ENCODE data around the gene CLEC17A. TPM values are rescaled to one million over a fixed set of nuclear protein-coding genes. Genes with fewer than 3 reads are reported as not detected.
"Not testable (repeated sequence)": the region's sequence is repeated elsewhere in the genome, so short reads cannot be mapped to it uniquely, and the experiment has no call there.

CLEC17A gene
- polyA plus RNA-seq, 4 donors, result 0.09 to 0.30 (median 0.29) TPM; not detected in 1

DNA sequence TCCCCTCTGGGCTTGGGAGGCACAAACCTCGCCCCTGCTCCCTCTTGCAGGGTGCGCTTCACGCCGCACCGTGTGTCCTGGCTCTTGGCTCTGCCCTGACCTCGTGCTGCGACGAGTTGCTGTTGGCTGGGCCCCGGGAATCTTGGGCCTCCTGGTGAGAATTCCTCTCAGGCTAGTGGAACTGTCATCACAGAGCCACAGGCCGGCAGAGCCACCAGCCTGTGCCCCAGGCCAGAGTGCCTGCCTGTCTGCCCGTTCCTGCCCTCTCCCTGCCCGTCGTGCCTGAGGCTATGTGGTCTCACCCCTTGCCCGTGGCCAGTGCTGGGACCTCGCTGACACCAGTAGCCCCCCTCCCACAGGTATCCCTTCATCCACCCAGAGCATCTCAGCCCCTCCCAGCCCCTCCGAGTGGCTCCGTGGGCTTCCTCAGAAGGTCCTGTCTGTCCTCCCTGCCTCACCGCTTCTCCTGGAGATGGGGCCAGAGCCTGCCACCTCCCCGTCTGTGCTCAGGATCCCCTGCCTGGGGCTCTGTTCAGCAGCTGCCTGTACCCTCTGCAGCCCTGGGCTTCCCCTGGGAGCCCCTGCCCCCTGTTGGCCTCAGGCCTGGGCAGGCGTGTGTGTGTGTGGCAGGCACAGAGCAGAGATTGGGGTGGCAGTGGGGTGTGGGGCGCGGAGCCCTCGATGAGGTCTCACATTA lies 24.4 kb upstream of the CLEC17A start:
- no peak for DNase-seq (ENCODE audit: low read depth in 4 of 4, low spot score in 3 of 4)

DNA sequence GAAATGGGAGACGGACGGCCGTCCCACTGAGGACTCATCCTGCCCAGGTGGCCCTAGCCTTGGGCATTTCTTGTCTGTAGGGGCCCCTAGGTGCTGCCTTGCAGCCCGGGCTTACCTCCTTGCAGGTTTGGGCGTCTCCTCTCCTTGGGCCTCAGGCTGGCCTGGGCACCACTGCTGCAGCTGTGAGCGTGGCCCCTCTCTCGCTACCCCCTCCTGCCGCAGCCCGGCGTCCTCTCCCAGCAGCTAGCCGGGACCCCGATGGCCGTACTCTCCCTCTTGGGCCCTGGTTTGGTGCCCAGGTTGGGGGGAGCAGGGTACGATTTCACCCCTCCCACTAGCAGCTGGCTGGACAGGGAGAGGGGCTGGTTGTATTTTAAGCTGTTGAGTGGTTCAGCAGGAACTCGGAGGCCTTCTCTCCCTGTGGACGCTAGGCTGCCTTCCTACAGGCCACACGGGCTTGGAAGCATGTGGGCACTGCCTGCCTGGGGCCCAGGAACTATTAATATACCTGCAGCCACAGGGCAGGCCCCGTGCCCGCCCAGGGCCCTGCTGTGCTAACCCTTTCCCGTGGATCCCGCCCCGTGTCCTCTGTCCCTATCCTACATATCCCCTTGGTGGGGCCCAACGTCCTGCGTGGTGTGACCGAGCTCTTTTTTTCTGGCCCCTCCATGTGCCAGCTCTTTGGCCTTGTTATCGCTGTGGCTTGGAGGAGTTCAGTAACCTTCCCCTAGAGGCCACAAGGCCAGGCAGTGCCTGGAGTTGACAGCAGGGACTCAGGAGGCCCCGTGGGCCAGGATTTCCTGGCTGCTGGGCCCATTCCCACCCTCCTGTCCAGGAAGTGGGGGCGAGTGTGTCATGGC lies 22.7 kb upstream of the CLEC17A start:
- no peak for DNase-seq (ENCODE audit: low read depth in 4 of 4, low spot score in 3 of 4)

DNA sequence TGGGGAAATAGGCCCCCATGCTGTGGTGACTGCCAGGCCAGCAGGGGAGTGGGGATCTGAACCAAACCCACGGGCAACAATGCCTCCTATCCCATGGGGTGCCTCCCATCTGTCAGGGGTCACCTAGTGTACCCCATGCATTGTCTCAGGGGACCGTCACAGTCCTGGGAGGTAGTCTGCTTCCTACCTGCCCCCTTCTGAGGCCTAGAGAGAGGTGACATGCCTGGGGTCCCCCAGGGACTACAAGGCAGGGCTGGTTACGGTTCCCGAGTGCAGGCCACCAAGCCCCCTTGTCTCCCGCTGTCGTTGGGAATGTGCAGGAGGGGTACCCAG lies 22.1 kb upstream of the CLEC17A start:
- no peak for DNase-seq (ENCODE audit: low read depth in 4 of 4, low spot score in 3 of 4)

DNA sequence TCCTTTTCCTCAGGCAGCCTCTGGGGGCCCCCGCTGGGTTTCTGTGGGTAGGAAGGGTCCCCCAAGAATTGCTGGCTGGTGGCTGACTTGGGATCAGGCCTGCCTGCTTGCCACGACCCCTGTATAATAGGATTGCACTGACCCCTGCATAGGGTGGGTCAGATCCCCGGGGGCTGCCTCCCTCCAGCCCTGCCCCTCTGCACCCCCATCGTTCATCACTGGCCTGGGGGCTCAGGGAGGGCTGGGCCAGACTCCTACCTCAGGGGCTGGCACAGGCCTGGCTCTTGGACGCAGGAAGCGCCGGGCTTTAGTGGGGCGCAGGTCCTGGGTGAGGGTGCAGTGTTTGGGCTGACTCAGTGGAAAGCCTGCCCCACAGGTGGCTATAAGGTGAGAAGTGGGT lies 21.6 kb upstream of the CLEC17A start:
- no peak for DNase-seq (ENCODE audit: low read depth in 4 of 4, low spot score in 3 of 4)

DNA sequence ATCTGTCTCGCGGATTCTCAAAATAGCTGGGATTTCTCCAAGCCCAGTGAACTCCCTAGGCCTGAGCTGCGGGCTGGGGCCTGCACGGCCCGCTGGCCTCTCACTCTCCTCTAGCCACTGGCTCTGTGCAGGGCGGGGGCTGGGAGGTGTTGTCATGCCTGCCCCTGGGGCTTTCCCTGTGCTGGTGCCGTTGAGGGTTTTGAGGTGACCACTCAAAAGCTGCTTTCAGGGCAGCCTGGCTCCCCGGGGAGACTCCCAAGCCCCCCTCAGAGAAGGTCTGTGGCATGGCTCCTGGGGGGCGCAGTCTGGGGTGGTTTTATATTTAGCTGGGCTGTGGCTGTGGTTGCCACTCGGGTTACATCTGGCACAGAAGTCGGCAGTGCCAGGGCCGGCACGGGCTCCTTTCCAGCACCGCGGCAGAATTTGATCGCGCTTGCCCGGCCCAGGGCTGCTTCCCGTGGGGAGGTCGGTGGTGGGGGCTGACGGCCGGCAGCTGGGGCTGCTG lies 21.0 kb upstream of the CLEC17A start:
- no peak for DNase-seq (ENCODE audit: low read depth in 4 of 4, low spot score in 3 of 4)

DNA sequence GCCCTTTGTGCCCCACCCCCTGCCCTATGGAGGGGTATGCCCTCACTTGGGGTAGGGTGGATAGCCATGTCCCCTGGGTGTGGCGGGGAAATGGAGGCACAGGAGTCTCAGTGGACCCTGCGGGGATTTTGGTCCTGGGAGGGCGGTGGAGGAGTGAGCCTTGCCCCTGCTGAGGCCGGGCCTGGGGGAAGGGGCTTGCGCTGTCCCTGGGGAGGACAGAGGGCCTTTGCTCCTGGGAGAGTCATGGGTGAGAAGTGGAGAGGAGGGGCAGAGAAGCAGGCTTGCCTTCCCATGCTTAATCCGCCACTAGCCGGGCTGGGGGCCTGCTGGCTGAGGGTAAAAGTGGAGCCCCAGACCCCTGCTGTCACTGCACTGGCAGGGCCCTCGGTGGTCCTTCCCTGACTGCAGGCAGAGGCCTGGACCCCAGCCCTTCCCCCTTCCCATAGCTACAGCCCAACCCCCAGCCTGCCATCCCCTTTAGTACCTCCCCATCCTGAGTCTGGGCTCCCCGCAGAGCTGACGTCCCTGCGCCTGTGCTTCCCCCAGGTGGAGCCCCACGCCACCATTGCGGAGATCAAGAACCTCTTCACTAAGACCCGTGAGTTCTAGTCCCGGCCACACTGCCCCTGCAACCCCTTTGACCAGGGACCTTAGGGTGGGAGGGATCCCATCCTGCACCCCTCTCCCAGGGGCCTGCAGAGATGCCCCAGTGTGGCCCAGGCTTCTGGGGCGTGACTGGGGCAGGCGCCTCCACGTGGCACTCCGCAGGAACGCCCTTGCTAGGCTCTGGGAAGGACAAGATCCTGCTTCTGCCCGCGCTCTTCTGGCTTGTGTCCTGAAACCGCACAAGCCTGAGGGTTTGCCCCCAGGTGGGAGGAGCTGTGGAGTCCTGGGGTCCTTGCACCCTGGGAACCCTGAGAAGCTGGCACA lies 20.0 kb upstream of the CLEC17A start:
- DNase-seq (ENCODE audit: low read depth in 4 of 4, low spot score in 3 of 4), result no peak

DNA sequence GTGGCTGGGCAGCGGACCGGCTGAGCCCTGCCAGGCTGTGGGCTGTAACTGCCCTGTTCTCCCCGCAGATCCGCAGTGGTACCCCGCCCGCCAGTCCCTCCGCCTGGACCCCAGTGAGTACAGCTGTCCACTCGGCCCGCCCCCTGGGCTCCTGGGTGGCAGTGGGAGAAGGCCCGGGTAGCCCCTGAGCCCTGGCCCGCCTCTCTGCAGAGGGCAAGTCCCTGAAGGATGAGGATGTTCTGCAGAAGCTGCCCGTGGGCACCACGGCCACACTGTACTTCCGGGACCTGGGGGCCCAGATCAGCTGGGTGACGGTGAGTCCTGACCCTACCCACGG lies 19.3 kb upstream of the CLEC17A start:
- DNase-seq (ENCODE audit: low read depth in 4 of 4, low spot score in 3 of 4), result no peak

DNA sequence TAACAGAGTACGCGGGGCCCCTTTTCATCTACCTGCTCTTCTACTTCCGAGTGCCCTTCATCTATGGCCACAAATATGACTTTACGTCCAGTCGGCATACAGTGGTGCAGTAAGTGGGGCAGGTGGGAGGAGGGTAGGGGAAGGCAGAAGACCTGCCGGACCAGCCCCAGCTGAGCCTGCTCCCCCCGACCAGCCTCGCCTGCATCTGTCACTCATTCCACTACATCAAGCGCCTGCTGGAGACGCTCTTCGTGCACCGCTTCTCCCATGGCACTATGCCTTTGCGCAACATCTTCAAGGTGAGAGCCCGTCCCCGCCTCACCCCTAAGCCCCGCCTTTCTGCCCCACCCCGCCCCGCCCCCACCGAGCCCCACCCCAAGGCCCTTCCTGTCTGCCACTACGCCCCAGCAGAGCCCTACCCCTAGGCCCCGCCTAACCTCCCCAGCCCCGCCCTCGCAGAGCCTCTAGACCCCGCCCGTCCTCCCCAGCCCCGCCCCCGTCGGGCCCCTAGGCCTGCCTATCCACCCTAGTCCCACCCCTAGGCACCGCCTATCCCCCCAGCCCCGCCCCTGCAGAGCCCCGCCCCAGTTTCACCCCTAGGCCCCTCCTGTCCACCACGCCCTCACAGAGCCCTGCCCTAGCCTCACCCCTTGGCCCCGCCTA lies 18.8 kb upstream of the CLEC17A start:
- DNase-seq (ENCODE audit: low read depth in 4 of 4, low spot score in 3 of 4), result no peak

DNA sequence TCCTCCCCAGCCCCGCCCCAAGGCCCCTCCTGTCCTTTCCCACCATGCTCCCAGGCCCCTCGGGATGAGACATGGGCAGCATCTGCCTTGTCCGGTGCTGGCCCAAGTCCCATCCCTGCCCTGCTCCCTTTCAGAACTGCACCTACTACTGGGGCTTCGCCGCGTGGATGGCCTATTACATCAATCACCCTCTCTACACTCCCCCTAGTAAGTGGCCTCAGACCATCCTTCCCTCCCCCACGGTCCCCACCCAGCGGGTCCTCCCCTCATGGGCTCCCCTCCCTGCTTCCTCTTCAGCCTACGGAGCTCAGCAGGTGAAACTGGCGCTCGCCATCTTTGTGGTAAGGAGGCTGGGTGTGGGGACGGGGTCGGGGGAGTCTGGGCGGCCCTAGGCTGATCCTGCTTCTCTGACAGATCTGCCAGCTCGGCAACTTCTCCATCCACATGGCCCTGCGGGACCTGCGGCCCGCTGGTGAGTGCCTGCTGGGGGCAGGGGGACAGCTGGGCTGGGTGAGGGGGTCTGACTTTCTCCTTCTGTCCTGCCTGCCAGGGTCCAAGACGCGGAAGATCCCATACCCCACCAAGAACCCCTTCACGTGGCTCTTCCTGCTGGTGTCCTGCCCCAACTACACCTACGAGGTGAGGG lies 18.1 kb upstream of the CLEC17A start:
- not testable (repeated sequence) for DNase-seq (ENCODE audit: low read depth in 4 of 4, low spot score in 3 of 4)

DNA sequence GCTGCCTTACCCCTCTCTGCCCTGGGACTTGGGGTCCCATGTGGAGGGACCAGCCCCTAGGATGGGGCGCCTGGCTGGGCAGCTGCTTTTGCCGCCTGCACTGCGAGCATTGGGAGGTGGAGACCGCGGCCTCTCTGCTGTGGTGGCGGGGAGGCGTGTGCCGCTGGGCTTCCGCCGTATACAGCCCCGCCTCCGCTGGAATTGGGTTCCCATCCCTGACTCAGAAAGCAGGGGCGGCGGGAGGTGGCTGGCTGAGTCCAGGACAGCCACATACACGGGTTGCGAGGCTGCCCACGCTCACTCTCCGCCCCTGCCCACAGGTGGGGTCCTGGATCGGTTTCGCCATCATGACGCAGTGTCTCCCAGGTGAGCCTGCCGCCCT lies 17.6 kb upstream of the CLEC17A start:
- no peak for DNase-seq (ENCODE audit: low read depth in 4 of 4, low spot score in 3 of 4)

DNA sequence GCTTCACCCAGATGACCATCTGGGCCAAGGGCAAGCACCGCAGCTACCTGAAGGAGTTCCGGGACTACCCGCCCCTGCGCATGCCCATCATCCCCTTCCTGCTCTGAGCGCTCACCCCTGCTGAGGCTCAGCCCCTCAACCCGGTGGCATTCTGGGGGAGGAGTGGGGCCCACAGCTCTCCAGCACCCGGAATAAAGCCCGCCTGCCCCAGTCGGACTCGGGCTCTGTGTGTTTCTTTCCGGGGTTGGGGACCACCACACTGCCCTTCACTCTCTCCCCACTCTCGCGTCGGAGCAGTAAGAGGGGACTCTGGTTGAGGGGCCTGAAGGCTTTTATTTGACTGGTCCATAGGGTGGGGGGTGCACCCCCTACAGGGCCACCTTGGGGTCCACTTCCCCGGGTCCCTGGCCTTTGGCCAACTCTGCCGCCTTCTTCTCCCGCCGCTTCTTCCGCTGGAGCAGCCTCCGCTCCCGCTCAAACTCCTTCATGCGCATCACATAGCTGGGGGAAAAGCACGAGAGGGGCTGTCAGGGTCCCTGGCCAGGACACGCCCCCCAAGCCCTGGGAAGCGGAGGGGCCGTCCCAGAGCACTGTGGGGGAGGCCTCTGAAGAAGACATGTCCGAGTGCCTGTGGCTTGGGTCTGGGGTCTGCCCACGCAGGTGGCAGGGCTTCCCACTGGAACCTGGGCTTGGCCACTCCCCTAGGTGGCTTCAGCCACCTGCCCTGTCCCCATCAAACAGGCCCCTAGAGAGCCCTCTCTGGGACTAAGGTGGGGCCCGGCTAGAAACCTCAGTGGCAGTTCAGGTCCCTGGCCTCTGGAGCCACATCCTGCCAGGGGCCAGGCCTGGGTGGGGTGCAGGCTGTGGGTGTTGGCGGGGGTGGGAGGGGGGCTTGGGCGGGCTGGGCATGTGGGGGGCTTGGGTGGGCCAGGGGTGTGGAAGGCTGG lies 16.8 kb upstream of the CLEC17A start:
- DNase-seq (ENCODE audit: low read depth in 4 of 4, low spot score in 3 of 4), result no peak

DNA sequence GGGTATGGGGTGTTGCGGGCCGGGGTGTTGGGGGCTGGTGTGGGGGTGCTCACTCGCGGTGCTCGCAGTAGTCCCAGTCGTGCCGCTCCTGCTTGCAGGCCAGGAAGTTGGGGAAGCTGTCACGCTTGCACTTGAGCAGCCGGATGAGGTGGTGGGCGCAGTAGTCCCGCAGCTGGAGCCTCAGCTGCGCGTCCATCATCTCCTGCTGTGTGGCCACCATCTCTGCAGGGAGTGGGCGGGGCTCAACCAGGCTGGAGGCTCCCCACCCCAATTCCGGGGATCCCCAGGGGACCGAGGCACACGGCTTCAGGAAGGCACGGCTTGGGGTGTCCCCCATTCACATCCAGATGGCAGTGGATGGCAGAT lies 16.2 kb upstream of the CLEC17A start:
- DNase-seq (ENCODE audit: low read depth in 4 of 4, low spot score in 3 of 4), result no peak

DNA sequence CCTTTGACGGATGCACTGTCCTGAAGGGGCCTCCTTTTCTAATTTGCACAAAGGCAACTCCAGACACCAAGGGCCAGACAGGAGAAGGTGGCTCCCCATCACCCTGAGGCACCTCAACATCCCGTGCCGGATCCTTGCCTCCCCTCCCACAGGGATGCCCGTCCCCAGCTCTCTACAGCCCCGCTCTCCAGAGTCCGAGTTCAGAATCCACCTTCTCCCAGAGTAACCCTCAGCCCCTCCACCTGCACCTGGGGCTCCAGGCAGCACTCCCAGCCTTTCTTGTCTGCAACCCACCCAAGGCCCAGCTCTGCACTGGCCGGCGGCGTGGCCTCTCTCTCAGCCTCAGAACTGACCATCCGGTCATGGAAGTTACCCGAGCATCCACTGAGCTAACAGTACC lies 15.8 kb upstream of the CLEC17A start:
- no peak for DNase-seq (ENCODE audit: low read depth in 4 of 4, low spot score in 3 of 4)

DNA sequence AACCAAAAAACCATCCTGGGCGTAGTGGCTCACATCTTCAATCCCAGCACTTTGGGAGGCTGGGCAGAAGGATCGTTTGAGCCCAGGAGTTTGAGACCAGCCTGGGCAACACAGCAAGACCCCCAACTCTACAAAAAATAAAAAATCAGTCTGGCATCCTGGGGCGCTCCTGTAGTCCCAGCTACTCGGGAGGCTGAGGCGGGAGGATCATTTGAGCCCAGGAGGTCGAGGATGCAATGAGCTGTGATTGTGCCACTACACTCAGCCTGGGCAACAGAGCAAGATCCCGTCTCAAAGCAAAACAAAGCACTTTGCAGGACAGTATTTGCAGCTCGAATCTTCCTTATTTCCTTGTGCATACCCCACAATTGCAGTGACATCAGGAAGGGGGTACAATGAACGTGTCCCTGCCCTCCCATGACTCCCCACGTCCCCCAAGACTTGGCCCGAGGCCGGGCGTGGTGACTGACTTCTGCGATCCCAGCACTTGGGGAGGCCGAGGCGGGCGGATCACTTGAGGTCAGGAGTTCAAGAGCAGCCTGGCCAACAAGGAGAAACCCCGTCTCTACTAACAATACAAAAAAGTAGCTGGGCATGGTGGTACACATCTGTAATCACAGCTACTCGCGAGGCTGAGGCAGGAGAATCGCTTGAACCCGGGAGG lies 11.9 kb upstream of the CLEC17A start:
- DNase-seq (ENCODE audit: low read depth in 4 of 4, low spot score in 3 of 4), result no peak

DNA sequence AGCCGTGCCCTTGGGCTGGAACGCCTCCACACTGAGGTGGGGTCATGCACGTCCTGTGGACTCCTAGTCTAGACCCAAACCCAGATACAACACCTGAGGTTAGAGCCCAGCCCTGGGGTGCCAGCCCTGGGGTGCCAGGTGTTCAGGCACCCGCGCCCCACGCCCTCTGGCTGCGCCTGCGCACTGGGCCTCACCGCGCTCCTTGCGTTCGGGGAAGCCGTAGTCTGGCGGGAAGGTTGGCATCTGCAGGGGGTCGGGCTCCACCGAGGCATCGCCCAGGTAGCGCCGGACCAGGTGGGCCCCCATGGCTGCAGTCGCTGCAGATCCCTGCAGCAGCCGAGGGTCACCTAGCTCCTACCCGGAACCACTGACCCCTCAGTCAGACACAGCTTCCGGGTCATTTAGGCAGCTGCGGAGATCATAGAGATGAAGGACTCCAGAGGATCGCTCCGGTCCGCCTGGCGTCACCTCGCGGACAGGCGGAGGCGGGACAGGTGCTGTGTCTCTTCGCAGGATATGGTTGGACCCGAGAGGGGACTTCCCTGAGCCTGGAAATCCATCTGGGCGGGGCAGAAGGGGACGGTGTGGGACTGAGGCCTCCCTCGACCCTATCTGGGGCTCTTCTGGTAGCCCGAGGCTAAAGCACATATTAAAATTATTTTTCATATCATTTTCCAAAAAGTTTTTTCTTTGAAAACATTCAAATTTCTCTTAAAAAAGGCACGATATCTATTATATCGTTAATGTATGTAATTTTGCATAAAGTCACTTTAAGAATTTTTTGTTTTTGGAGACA lies 11.0 kb upstream of the CLEC17A start, which contains the start of gene NDUFB7:
Gene NDUFB7, minus strand, starts transcription at position 372 of the 796 bp plus-strand sequence. Its CDS starts 66 bp downstream, at position 306.
- peak; percentile 70 to 84 (median 78) for DNase-seq (ENCODE audit: low read depth in 4 of 4, low spot score in 3 of 4)

DNA sequence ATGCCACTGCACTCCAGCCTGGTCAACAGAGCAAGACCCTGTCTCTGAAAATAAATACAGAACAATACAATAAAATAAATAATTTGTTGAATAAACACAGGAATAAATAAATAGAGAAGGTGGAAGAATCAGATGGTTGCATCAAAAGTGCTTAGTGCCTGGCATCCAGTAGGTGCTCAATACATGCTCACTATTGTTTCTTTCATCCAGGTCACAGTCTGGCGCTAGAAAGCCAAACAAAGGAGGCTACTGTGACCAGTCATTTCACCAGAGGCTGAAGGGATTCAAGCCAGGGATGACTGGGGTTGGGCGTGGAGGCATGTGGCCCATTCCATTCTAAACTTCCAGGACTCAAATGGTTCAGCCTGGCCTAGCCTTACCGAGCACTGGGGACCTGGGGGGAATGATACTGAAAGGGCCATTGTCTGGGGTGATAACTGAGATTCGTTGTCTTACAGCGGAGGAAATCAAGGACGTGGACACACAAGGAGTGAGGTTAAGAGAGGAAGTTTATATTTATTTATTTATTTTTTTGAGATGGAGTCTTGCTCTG lies 7.4 kb upstream of the CLEC17A start:
- DNase-seq (ENCODE audit: low read depth in 4 of 4, low spot score in 3 of 4), result no peak

DNA sequence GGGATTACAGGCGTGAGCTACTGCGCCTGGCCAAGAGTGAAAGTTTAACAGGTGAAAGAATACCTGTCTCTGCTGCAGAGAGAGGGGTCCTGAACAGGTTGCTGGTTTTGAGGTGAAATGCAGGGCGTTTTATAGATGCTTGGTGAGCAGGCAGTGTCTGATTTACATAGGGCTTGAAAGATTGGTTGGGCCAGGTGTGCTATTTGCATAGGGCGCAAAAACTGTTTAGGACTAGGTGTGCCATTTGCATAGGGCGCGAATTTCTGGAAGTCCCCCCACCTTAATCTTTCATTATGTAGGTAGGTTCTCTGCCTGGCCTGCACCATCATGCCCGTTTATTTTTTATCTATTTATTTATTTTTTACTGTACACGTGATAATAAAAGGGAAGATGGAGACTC lies 6.5 kb upstream of the CLEC17A start:
- no peak for DNase-seq (ENCODE audit: low read depth in 4 of 4, low spot score in 3 of 4)

All from left renal pelvis (tissue), 4 donors.